Hair follicle dermal papilla cell (primary cell): ENCODE measurements around the gene ZBTB8B. TPM values are rescaled to one million over a fixed set of nuclear protein-coding genes. Genes with fewer than 3 reads are reported as not detected.

ENCODE experiments used
- total RNA-seq: library from RNA; depleted of rRNA; stranded (reverse); fragments of >200 nt; gene quantifications from 2 replicates; pipeline ENCODE4 v1.2.3, GENCODE V29; 2012

Gene ZBTB8B
- total RNA-seq, result not detected in 2 replicates

DNA sequence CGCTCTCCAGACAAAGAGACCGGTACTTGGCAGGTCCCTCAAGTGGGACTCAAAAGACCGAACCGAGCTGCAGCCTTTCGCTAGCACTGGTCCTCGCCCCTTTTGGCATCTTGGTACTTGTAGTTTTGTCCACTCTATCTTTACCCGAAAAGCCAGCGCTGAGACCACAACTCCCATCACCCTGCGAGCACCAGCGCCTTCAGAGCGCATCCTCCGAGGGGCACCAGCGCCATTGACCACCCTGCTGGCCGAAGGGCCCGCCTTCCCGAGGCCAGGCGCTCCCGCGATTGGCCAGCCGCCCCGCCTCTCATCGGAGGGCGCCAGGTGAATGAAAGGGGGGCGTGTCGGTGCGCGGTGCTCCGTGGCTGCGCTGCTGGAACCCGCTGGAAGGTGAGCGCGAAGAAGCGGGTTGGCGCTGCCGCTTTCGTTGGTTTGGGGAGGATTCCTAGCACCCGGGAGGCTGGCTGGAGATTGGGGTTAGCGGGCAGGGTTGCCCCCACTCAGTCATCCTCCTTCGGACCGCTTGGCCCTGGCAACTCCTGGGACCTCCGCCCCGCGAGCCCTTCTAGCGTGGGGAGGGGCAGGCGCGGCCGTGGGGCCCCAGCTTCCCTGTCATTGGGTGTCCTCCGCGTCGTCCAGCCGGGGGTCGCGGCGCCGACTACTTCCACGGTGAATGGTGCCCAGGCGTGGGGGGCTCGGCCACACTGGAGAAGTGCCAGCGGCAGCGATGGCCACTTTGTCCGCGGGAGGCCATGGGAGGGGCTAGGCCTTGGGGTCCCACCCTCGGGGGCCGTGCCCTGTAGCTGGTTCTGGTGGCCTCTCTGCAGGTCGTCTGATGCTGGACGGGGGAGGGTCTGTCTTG, at the start of gene ZBTB8B:
Gene ZBTB8B, plus strand, starts transcription at position 357 of the 862 bp plus-strand sequence. CDS start 5,553 bp downstream, outside the sequence.

Other genes with a start within 250 kb of the ZBTB8B start
- gene TMEM234, start 242.7 kb upstream of the ZBTB8B start, total RNA-seq, result 18.8 and 23.9 TPM in 2 replicates
- 228 and 249 TPM in 2 replicates for gene EIF3I, start 242.7 kb upstream of the ZBTB8B start, total RNA-seq
- gene FAM167B, start 217.8 kb upstream of the ZBTB8B start, total RNA-seq, result 2.4 and 2.7 TPM in 2 replicates
- not detected in 2 replicates for gene LCK, start 213.8 kb upstream of the ZBTB8B start, total RNA-seq
- gene HDAC1, start 173.0 kb upstream of the ZBTB8B start, total RNA-seq, result 66.5 and 73.0 TPM in 2 replicates
- gene MARCKSL1, start 128.8 kb upstream of the ZBTB8B start, total RNA-seq, result 2.2 and 4.5 TPM in 2 replicates
- 1.2 and 2.4 TPM in 2 replicates for gene FAM229A, start 102.6 kb upstream of the ZBTB8B start, total RNA-seq
- 0.61 and 1.6 TPM in 2 replicates for gene TSSK3, start 102.5 kb upstream of the ZBTB8B start, total RNA-seq
- 70.4 and 79.3 TPM in 2 replicates for gene BSDC1, start 70.6 kb upstream of the ZBTB8B start, total RNA-seq
- gene ZBTB8A, start 74.4 kb downstream of the ZBTB8B start, total RNA-seq, result 7.7 and 8.6 TPM in 2 replicates
- 29.9 and 30.8 TPM in 2 replicates for gene ZBTB8OS, start 185.5 kb downstream of the ZBTB8B start, total RNA-seq
- gene RBBP4, start 186.1 kb downstream of the ZBTB8B start, total RNA-seq, result 111 and 124 TPM in 2 replicates
- gene SYNC, start 237.7 kb downstream of the ZBTB8B start, total RNA-seq, result 201 and 220 TPM in 2 replicates